AG04449 (cell line): ENCODE results near the gene PSAP.

Experiments used
- CTCF ChIA-PET: fragments of 350-600 bp; formaldehyde crosslinking; extraction: SDS; loops from one replicate; lab custom pipeline; 2021; ENCODE audit warnings: antibody characterized with exemption; lab: Yijun Ruan, JAX
- POLR2A ChIA-PET: fragments of 400-600, 350-600 bp; formaldehyde crosslinking; extraction: SDS; loops from one replicate; lab custom pipeline; 2020; ENCODE audit warnings: antibody characterized with exemption, inconsistent platforms; lab: Yijun Ruan, JAX
- DNase-seq: peaks from one replicate; pipeline ENCODE4 v3.0.0-alpha.2; 2010; ENCODE audit warnings: low read depth, low spot score
- H3K4me3 ChIP-seq: 2 replicates; pipeline ENCODE4 v1.5.1; 2011; ENCODE audit warnings: low read depth, mild to moderate bottlenecking, control low read depth, low read length
- TF ChIP-seq, protein P1 (sequence below): IDR thresholded peaks from one replicate; pipeline ENCODE4 v1.5.1; 2011; ENCODE audit warnings: mild to moderate bottlenecking, moderate library complexity, low read length, control low read depth, inconsistent platforms; ENCODE audit not compliant: insufficient read depth; ENCODE audit errors: missing control alignments

PSAP gene

DNA sequence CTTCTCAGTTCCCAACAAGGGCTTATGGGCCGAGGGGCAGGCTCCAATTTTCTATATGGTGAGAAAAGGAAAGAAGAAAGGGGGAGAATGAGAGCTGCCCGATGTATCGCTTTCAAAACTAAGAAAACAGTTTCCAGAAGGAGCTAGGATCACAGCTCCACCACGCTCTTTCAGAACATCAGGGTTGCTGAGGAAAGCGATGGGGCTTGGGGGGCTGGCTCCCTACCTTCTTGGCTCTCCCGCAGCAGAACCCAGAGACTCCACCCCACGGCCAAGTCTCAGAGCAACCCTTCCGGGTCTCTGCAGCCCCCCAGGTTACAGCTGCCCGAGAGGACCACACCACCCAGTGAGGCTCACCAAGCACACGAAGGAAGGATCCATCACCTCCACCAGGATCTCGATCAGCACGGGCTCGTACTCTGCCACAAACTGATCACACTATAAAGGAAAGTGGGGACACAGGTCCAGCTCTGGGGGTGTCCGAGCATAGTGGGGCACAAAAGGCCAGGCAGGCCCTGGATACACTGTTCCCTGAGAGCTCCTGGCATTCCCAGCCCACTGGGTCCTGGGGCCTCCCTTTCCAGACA is 32.3 kb downstream of the PSAP start:
- POLR2A ChIA-PET: no interaction called here
- TF ChIP-seq, protein P1, sequence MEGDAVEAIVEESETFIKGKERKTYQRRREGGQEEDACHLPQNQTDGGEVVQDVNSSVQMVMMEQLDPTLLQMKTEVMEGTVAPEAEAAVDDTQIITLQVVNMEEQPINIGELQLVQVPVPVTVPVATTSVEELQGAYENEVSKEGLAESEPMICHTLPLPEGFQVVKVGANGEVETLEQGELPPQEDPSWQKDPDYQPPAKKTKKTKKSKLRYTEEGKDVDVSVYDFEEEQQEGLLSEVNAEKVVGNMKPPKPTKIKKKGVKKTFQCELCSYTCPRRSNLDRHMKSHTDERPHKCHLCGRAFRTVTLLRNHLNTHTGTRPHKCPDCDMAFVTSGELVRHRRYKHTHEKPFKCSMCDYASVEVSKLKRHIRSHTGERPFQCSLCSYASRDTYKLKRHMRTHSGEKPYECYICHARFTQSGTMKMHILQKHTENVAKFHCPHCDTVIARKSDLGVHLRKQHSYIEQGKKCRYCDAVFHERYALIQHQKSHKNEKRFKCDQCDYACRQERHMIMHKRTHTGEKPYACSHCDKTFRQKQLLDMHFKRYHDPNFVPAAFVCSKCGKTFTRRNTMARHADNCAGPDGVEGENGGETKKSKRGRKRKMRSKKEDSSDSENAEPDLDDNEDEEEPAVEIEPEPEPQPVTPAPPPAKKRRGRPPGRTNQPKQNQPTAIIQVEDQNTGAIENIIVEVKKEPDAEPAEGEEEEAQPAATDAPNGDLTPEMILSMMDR: no peak
- no peak for DNase-seq
- H3K4me3 ChIP-seq: no peak overlapping the region
- CTCF ChIA-PET: interaction anchor here (0.9 to 3.9 kb wide), 5 partner anchors 17 to 505 kb away, joined by 3 to 22 read pairs (median 3); no protein-coding TSS in a partner anchor

DNA sequence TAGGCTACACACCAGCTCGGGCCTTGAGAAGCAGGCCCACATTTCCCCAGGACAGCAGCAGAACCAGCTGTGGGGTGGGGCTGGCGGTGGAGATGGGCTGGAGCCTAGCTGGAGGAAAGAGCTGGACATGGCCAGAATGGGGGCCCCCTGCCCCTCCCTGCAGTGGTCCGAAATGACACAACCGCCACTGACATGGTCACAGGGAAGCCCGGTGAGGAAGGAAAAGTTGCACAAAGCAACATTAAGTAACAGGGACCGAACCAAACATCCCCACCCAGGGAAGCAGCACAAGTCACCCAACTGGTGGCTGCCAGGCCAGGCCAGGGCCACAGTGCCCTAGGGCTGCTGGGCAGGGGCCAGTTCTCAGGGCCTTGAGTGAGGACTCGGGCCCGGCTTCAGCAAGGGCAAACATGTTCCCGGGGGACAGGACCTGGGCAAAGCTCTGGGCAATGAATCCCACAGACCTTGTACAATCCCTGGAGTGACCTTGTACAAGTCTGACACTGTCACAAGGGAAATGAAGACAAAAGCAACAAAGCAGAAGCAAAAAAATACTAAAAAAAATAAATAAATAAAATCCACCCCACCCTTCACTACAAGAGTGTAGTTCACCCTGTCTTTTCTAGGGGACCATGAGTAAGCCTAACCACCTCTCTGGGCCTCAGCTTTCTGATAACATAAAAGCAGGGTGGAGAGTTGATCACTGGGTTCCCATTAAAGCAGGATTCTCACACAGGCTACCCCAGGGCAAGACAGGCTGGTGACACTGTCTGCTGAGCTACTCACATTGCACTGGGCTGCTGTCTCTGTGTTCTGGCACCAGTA is 33.0 kb downstream of the PSAP start:
- ChIA-PET POLR2A (no interaction called here), CTCF (interaction anchor here (0.9 to 3.9 kb wide), 3 partner anchors 78 to 504 kb away, joined by 3 to 22 read pairs (median 3); no protein-coding TSS in a partner anchor)
- no peak overlapping the region for H3K4me3 ChIP-seq
- TF ChIP-seq, protein P1: no peak
- DNase-seq: no peak

DNA sequence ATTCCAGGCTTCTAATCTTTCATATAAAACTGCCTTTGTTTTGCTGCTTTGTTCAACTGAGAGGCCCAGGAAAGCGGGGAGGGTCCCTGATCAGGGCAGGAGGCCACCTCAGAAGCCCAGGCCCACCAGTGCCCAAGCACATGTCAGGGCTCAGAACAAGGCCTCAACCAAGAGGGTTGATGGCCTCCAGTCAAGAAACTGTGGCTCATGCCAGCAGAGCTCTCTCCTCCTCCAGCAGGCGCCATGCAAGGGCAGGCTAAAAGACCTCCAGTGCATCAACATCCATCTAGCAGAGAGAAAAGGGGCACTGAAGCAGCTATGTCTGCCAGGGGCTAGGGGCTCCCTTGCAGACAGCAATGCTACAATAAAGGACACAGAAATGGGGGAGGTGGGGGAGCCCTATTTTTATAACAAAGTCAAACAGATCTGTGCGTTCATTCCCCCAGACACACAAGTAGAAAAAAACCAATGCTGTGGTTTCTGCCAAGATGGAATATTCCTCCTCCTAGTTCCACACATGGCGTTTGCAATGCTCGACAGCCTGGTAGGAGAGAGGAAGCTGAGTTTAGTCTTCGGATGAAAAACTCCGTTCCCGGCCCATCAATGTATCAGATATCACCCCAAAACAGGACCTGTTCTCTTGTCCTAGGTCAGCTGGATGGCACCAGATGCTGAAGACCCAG is 34.0 kb downstream of the PSAP start:
- TF ChIP-seq, protein P1: no peak
- no peak for DNase-seq
- ChIA-PET POLR2A (no interaction called here), CTCF (interaction anchor here (0.8 to 3.9 kb wide), 2 partner anchors 45 to 79 kb away, joined by 3 to 22 read pairs; no protein-coding TSS in a partner anchor)
- no peak overlapping the region for H3K4me3 ChIP-seq

DNA sequence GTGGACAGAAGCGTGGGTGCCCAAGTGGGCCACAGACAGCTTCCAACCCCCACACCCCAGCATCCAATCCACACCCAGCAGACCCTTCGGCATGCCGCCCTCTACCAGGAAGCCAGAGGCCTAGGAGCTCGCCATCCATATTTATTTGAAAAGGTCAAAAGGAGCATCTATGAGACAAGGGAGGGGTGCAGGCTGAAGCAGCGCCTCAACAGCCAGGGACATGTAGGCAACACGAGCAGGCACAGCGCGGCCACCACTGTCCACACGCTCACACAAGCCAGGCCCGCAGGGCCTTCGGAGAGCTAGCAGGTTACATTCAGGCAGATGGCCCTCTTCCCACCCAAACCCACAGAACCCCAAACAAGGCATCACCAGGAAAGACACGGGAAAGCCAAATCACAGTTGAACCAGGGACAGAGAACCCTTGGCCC is 34.6 kb downstream of the PSAP start:
- ChIA-PET CTCF (interaction anchor here (0.8 to 3.9 kb wide), 2 partner anchors 44 to 79 kb away, joined by 3 to 22 read pairs; no protein-coding TSS in a partner anchor), POLR2A (no interaction called here)
- TF ChIP-seq, protein P1: no peak
- no peak overlapping the region for H3K4me3 ChIP-seq
- no peak for DNase-seq

DNA sequence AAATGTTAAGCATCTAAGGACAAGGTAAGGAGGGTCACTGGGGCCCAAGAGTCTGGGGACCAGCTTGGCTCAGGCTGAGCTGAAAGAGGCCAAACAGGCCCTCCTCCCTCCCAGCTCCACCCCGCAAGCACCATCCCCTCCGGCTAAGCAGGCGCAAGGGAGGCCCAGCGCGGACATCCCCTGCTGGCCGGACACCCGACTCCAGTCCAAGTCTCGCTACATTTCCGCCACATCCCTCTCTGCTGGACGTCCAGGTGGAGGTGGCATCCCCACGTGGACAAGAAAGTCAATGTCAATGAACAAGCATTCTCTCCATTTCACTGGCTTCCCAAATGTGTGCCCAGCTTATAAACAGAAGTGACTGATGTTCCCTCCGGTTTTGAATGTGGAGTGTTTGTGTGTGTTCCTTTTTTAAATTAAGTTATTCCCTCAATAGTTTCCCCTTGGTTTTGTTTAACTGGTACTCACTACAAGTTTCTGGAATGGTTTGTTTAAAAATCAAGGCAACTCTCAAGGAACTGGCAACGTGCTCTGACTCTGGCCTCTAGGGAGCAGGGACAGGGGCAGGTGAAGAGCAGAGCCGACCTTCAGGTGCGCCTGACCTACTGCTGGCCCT is 35.4 kb downstream of the PSAP start:
- H3K4me3 ChIP-seq: no peak overlapping the region
- POLR2A ChIA-PET: no interaction called here
- TF ChIP-seq, protein P1: no peak
- no peak for DNase-seq
- CTCF ChIA-PET: interaction anchor here (0.9 to 1.3 kb wide), 2 partner anchors 20 to 81 kb away, joined by 3 read pairs; no protein-coding TSS in a partner anchor
